PC-9 (cell line): ENCODE results near the gene KLHDC8A. TPM values are rescaled to one million over a fixed set of nuclear protein-coding genes. Genes with fewer than 3 reads are reported as not detected.
"Not testable (repeated sequence)": the region's sequence is repeated elsewhere in the genome, so short reads cannot be mapped to it uniquely, and the experiment has no call there.

Source experiments
- Bru-seq: library from RNA; stranded (reverse); fragments of 400-500 nt; gene quantifications from one replicate; lab custom pipeline; 2021; lab: Mats Ljungman, UMichigan
- BruChase-seq, 2 experiments: library from RNA; stranded (reverse); fragments of 400-500 nt; gene quantifications; one replicate each; lab custom pipeline; 2021; lab: Mats Ljungman, UMichigan
- BruUV-seq: library from RNA; stranded (reverse); fragments of 400-500 nt; replicated peaks from 2 replicates; lab custom pipeline; 2021; lab: Mats Ljungman, UMichigan
- CTCF ChIA-PET: fragments of 300-600 bp; sonication (Branson Sonifier 250); formaldehyde crosslinking; loops from one replicate; lab custom pipeline; 2022; ENCODE audit warnings: antibody characterized with exemption; lab: Charles Lee
- POLR2A ChIA-PET: fragments of 300-600 bp; sonication (Branson Sonifier 250); formaldehyde crosslinking; loops from one replicate; lab custom pipeline; 2022; ENCODE audit warnings: antibody characterized with exemption; ENCODE audit not compliant: unreplicated experiment; lab: Charles Lee
- DNase-seq, 2 experiments: peaks; one replicate each; pipeline versions ENCODE4 v3.0.0 to v3.0.0-alpha.2; 2015 to 2022; ENCODE audit warnings: mixed read lengths in 1 of 2
- H2AFZ ChIP-seq: fragments of 200-600 bp; sonication (generic); 2 replicates; pipeline ENCODE4 v1.8.1; 2017; ENCODE audit warnings: antibody characterized with exemption
- H3F3A ChIP-seq: fragments of 200-600 bp; sonication (generic); 2 replicates; pipeline ENCODE4 v1.8.1; 2017; ENCODE audit warnings: antibody characterized with exemption, mild to moderate bottlenecking, low read depth; ENCODE audit not compliant: insufficient read depth
- H3K27ac ChIP-seq: fragments of 200-600 bp; sonication (generic); 2 replicates; pipeline ENCODE4 v1.6.1; 2016; ENCODE audit warnings: mixed run types
- H3K27me3 ChIP-seq: fragments of 200-600 bp; sonication (generic); 2 replicates; pipeline ENCODE4 v1.6.1; 2016; ENCODE audit warnings: low read depth, mixed run types; ENCODE audit not compliant: insufficient read depth
- H3K36me3 ChIP-seq: fragments of 200-600 bp; sonication (generic); 2 replicates; pipeline ENCODE4 v1.6.1; 2016; ENCODE audit warnings: low read depth, mixed run types
- H3K4me1 ChIP-seq: fragments of 200-600 bp; sonication (generic); replicated peaks from 2 replicates; pipeline ENCODE4 v1.6.1; 2016; ENCODE audit warnings: mixed run types; ENCODE audit not compliant: insufficient read depth
- H3K4me2 ChIP-seq: fragments of 200-600 bp; sonication (generic); 2 replicates; pipeline ENCODE4 v1.6.1; 2017; ENCODE audit warnings: mixed run types
- H3K4me3 ChIP-seq: fragments of 200-600 bp; sonication (generic); 2 replicates; pipeline ENCODE4 v1.6.1; 2016; ENCODE audit warnings: mixed run types
- H3K79me2 ChIP-seq: fragments of 200-600 bp; sonication (generic); 2 replicates; pipeline ENCODE4 v1.6.1; 2017; ENCODE audit warnings: low read depth, mixed run types
- H3K9me2 ChIP-seq: fragments of 200-600 bp; sonication (generic); 2 replicates; pipeline ENCODE4 v1.8.1; 2017; ENCODE audit warnings: mild to moderate bottlenecking; ENCODE audit not compliant: insufficient read depth
- H3K9me3 ChIP-seq: fragments of 200-600 bp; sonication (generic); 2 replicates; pipeline ENCODE4 v1.8.1; 2016; ENCODE audit warnings: low read depth; ENCODE audit not compliant: insufficient read depth
- H4K20me1 ChIP-seq: fragments of 200-600 bp; sonication (generic); 2 replicates; pipeline ENCODE4 v1.8.1; 2017; ENCODE audit not compliant: insufficient read depth
- EZH2 ChIP-seq: fragments of 200-600 bp; sonication (generic); IDR thresholded peaks from 2 replicates; pipeline ENCODE4 v1.8.0; 2017; ENCODE audit warnings: antibody characterized with exemption, low read depth
- intact Hi-C: fragments of 100-400 bp; cut with micrococcal nuclease; formaldehyde crosslinking; loops from one replicate; pipeline ENCODE4 v1.10.0; 2022; ENCODE audit not compliant: unreplicated experiment
- long read RNA-seq: library from polyadenylated mRNA; stranded (forward); transcript quantifications from one replicate; pipeline ENCODE4 v2.0.0, GENCODE V29; 2022
- total RNA-seq: library from RNA; stranded (reverse); gene quantifications from 2 replicates; pipeline ENCODE4 v1.2.3, GENCODE V29; 2021
- TF ChIP-seq, protein P1 (sequence below): fragments of 200-600 bp; sonication (generic); conservative IDR thresholded peaks from 2 replicates; pipeline ENCODE4 v1.6.1; 2017; ENCODE audit warnings: mixed run types, antibody characterized with exemption, mild to moderate bottlenecking, moderate library complexity

KLHDC8A gene, protein sequence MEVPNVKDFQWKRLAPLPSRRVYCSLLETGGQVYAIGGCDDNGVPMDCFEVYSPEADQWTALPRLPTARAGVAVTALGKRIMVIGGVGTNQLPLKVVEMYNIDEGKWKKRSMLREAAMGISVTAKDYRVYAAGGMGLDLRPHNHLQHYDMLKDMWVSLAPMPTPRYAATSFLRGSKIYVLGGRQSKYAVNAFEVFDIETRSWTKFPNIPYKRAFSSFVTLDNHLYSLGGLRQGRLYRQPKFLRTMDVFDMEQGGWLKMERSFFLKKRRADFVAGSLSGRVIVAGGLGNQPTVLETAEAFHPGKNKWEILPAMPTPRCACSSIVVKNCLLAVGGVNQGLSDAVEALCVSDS
- total RNA-seq (not detected in 2 replicates), Bru-seq, nascent RNA (not detected), BruChase-seq, experiment 1, labeled RNA remaining after a 2-hour chase (percentile 29 among the genes with signal in this experiment), BruChase-seq, experiment 2, labeled RNA remaining after a 6-hour chase (percentile 4 among the genes with signal in this experiment)
- long read RNA-seq = 0 reads

GRCh38 chr1:205356440-205357139, at the start of gene KLHDC8A:
KLHDC8A (minus strand) TSS chr1:205356922; CDS start chr1:205343604, 13,318 bp downstream.
- H2AFZ ChIP-seq = no peak within 1 kb of the TSS
- ChIA-PET CTCF (interaction anchor here (0.6 kb wide), 1 partner anchor 132 kb away, joined by 5 read pairs; no protein-coding TSS in a partner anchor), POLR2A (no interaction called here)
- H4K20me1 ChIP-seq = no peaks in the 10 kb centered on the region
- no peaks in the 10 kb centered on the region for H3K9me3 ChIP-seq
- no peaks in the 10 kb centered on the region for H3K79me2 ChIP-seq
- intact Hi-C loops = no loop called here
- H3K4me1 ChIP-seq = 0 out of 2 replicates have a peak, but pooled peaks cover 2% of the 10 kb centered on the region
- H3K4me2 ChIP-seq = no peak within 1 kb of the TSS
- no peaks in the 10 kb centered on the region for H3K9me2 ChIP-seq
- no peak for DNase-seq
- H3K27ac ChIP-seq = no peak within 1 kb of the TSS
- TF ChIP-seq, protein P1, sequence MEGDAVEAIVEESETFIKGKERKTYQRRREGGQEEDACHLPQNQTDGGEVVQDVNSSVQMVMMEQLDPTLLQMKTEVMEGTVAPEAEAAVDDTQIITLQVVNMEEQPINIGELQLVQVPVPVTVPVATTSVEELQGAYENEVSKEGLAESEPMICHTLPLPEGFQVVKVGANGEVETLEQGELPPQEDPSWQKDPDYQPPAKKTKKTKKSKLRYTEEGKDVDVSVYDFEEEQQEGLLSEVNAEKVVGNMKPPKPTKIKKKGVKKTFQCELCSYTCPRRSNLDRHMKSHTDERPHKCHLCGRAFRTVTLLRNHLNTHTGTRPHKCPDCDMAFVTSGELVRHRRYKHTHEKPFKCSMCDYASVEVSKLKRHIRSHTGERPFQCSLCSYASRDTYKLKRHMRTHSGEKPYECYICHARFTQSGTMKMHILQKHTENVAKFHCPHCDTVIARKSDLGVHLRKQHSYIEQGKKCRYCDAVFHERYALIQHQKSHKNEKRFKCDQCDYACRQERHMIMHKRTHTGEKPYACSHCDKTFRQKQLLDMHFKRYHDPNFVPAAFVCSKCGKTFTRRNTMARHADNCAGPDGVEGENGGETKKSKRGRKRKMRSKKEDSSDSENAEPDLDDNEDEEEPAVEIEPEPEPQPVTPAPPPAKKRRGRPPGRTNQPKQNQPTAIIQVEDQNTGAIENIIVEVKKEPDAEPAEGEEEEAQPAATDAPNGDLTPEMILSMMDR = no peak
- TF ChIP-seq EZH2 = no peak
- no TSS peak for BruUV-seq
- H3K27me3 ChIP-seq = peaks cover 46% of the 10 kb centered on the region
- H3K36me3 ChIP-seq = no peaks in the 10 kb centered on the region
- H3F3A ChIP-seq = no peaks in the 10 kb centered on the region
- H3K4me3 ChIP-seq = no peak within 1 kb of the TSS

- H4K20me1 ChIP-seq, H3K27ac ChIP-seq, H3K79me2 ChIP-seq, H3K9me3 ChIP-seq, H3K4me1 ChIP-seq, H3K36me3 ChIP-seq, H3K4me2 ChIP-seq, CTCF ChIA-PET, H3K9me2 ChIP-seq, H3F3A ChIP-seq, H2AFZ ChIP-seq, intact Hi-C loops, H3K4me3 ChIP-seq, BruUV-seq, DNase-seq: not testable (repeated sequence)
- POLR2A ChIA-PET = interaction anchor here (0.8 kb wide), 1 partner anchor 20 kb away, joined by 3 read pairs; no protein-coding TSS in a partner anchor
- H3K27me3 ChIP-seq = peaks cover 11% of the 10 kb centered on the region; the same call in 1 of the 2 replicates
Observed at GRCh38 chr1:205406252-205406651, 49.5 kb upstream of the KLHDC8A start.

GRCh38 chr1:205404484-205404883, 47.8 kb upstream of the KLHDC8A start:
- H3K4me2 ChIP-seq, H4K20me1 ChIP-seq, DNase-seq, BruUV-seq, H3K27me3 ChIP-seq, H3F3A ChIP-seq, H3K27ac ChIP-seq, intact Hi-C loops, H3K4me3 ChIP-seq, POLR2A ChIA-PET, H3K36me3 ChIP-seq, H3K79me2 ChIP-seq, H2AFZ ChIP-seq, H3K9me3 ChIP-seq, H3K4me1 ChIP-seq, CTCF ChIA-PET, H3K9me2 ChIP-seq: not testable (repeated sequence)

GRCh38 chr1:205398586-205398985, 41.9 kb upstream of the KLHDC8A start:
- intact Hi-C loops = loop anchor here (5.0 kb wide), 3 partner anchors 44 to 259 kb away; no protein-coding TSS in a partner anchor
- Histone ChIP-seq H2AFZ (no peak overlapping the region), H3K4me1 (no peaks in the 10 kb centered on the region), H3K79me2 (no peaks in the 10 kb centered on the region), H3K4me3 (no peak overlapping the region), H3F3A (no peaks in the 10 kb centered on the region), H3K9me2 (no peaks in the 10 kb centered on the region), H3K27ac (no peak overlapping the region), H3K9me3 (no peaks in the 10 kb centered on the region), H3K4me2 (no peak overlapping the region), H3K27me3 (no peaks in the 10 kb centered on the region; the same call in 1 of the 2 replicates), H4K20me1 (no peaks in the 10 kb centered on the region), H3K36me3 (no peaks in the 10 kb centered on the region)
- ChIA-PET POLR2A (no interaction called here), CTCF (no interaction called here)
- no peak for DNase-seq
- BruUV-seq = no TSS peak
- TF ChIP-seq EZH2 = no peak
- TF ChIP-seq, protein P1 = no peak
